Measurements from ENCODE around the gene CDC42EP5. TPM values are rescaled to one million over a fixed set of nuclear protein-coding genes. Genes with fewer than 3 reads are reported as not detected.

Gene CDC42EP5
- total RNA-seq, 1 donor from 2014 or later = not detected

GRCh38 chr19:54456423-54457373, 16.4 kb downstream of the CDC42EP5 start:
- TF ChIP-seq CTCF (IDR thresholded peaks at IDR 0.05; ENCODE audit: partially characterized antibody, unreplicated experiment) = no peak
- H3K27me3 Mint-ChIP-seq (ENCODE audit: unreplicated experiment) = peaks cover 11% of the 10 kb centered on the region

GRCh38 chr19:54455786-54456422, 17.2 kb downstream of the CDC42EP5 start:
- H3K9me3 Mint-ChIP-seq (ENCODE audit: unreplicated experiment) = peaks cover 15% of the 10 kb centered on the region
- H3K36me3 Mint-ChIP-seq (ENCODE audit: unreplicated experiment) = peaks cover 5% of the 10 kb centered on the region
- DNase-seq = no peak
- H3K27me3 Mint-ChIP-seq (ENCODE audit: unreplicated experiment) = peaks cover 13% of the 10 kb centered on the region
- H3K4me3 Mint-ChIP-seq (ENCODE audit: unreplicated experiment) = no peak overlapping the region
- no peak overlapping the region for H3K27ac Mint-ChIP-seq (ENCODE audit: unreplicated experiment)
- TF ChIP-seq CTCF (IDR thresholded peaks at IDR 0.05; ENCODE audit: partially characterized antibody, unreplicated experiment) = no peak
- H3K4me1 Mint-ChIP-seq (ENCODE audit: low read depth, unreplicated experiment) = peaks cover 2% of the 10 kb centered on the region

More at GRCh38 chr19:54456423-54457373, 16.4 kb downstream of the CDC42EP5 start:
- no peak for DNase-seq
- Mint-ChIP-seq H3K9me3 (ENCODE audit: unreplicated experiment) (peaks cover 16% of the 10 kb centered on the region), H3K36me3 (ENCODE audit: unreplicated experiment) (peaks cover 5% of the 10 kb centered on the region), H3K4me3 (ENCODE audit: unreplicated experiment) (no peak overlapping the region), H3K4me1 (ENCODE audit: low read depth, unreplicated experiment) (peaks cover 3% of the 10 kb centered on the region), H3K27ac (ENCODE audit: unreplicated experiment) (no peak overlapping the region)

DNA sequence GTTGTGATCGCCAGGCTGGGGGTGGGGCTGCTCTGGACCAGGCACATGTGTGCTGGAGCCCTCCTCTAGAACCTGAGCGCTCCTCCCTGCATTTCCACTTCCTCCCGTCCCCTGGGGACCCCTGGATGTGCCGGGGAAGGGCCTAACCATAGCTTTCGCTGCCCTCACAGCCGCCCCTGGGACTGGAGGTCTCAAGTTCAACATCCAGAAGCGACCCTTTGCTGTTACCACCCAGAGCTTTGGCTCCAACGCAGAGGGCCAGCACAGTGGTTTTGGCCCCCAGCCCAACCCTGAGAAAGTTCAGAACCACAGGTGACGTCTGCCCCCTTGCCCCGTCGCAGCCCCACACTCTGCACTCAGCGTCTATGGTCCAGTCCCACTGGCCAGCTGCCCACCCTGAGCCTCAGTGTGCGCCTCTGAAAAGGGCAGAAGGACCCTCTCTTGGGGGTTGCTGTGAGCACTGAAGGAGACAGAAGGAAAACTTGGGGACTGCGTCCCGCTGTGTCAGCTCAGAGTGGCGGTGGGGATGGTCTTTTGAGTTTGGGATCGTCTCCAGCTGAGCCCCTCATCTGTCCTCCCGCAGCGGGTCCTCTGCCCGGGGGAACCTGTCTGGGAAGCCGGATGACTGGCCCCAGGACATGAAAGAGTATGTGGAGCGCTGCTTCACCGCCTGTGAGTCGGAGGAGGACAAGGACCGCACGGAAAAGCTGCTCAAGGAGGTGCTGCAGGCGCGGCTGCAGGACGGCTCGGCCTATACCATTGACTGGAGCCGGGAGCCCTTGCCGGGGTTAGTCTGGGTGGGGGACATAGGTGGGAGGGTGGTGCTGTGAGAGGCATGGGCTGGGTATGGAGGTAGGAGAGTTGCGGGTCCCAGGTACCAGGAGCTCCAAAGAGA, 18.1 kb downstream of the CDC42EP5 start:
- H3K27ac Mint-ChIP-seq (ENCODE audit: unreplicated experiment) = no peak overlapping the region
- H3K4me3 Mint-ChIP-seq (ENCODE audit: unreplicated experiment) = no peak overlapping the region
- no peak for DNase-seq
- peaks cover 8% of the 10 kb centered on the region for H3K36me3 Mint-ChIP-seq (ENCODE audit: unreplicated experiment)
- no peak for TF ChIP-seq CTCF (IDR thresholded peaks at IDR 0.05; ENCODE audit: partially characterized antibody, unreplicated experiment)
- peaks cover 15% of the 10 kb centered on the region for H3K27me3 Mint-ChIP-seq (ENCODE audit: unreplicated experiment)
- H3K9me3 Mint-ChIP-seq (ENCODE audit: unreplicated experiment) = peaks cover 24% of the 10 kb centered on the region
- peaks cover 7% of the 10 kb centered on the region for H3K4me1 Mint-ChIP-seq (ENCODE audit: low read depth, unreplicated experiment)

- TF ChIP-seq CTCF (IDR thresholded peaks at IDR 0.05; ENCODE audit: partially characterized antibody, unreplicated experiment) = no peak
- Mint-ChIP-seq H3K27me3 (ENCODE audit: unreplicated experiment) (peaks cover 20% of the 10 kb centered on the region), H3K36me3 (ENCODE audit: unreplicated experiment) (peaks cover 12% of the 10 kb centered on the region), H3K9me3 (ENCODE audit: unreplicated experiment) (peaks cover 28% of the 10 kb centered on the region), H3K4me1 (ENCODE audit: low read depth, unreplicated experiment) (peaks cover 7% of the 10 kb centered on the region), H3K27ac (ENCODE audit: unreplicated experiment) (no peak overlapping the region), H3K4me3 (ENCODE audit: unreplicated experiment) (no peak overlapping the region)
- no peak for DNase-seq
These were observed 18.9 kb downstream of the CDC42EP5 start for GRCh38 chr19:54453921-54454780.
